A549 (cell line): ENCODE data around the gene UBE2L5.

Experiments used
- HOXA7 ChIP-seq: fragments of 250-450 bp; sonication (Bioruptor Pico); IDR thresholded peaks from 2 replicates; pipeline ENCODE4 v1.5.0; 2020; ENCODE audit warnings: mild to moderate bottlenecking, moderate library complexity
- JUN ChIP-seq, 2 experiments: fragments of >200 bp; sonication (Bioruptor Twin); formaldehyde crosslinking; IDR thresholded peaks; 2 replicates in 1 of 2; 3 replicates in 1 of 2; pipeline ENCODE4 v1.6.1; 2016 to 2017
- MYC ChIP-seq: IDR thresholded peaks from 2 replicates; pipeline ENCODE4 v1.6.1; 2012; ENCODE audit warnings: mild to moderate bottlenecking, inconsistent platforms, low read length, improper control_type of control experiment, borderline replicate concordance
- PHF8 ChIP-seq: fragments of 200-600 bp; sonication (generic); IDR thresholded peaks from 2 replicates; pipeline ENCODE4 v1.6.1; 2016; ENCODE audit warnings: low read depth, mild to moderate bottlenecking, antibody characterized with exemption, moderate library complexity, borderline replicate concordance
- TF ChIP-seq, protein P1 (sequence below): fragments of >200 bp; sonication (Bioruptor Twin); formaldehyde crosslinking; IDR thresholded peaks from 3 replicates; pipeline ENCODE4 v1.5.1; 2016

DNA sequence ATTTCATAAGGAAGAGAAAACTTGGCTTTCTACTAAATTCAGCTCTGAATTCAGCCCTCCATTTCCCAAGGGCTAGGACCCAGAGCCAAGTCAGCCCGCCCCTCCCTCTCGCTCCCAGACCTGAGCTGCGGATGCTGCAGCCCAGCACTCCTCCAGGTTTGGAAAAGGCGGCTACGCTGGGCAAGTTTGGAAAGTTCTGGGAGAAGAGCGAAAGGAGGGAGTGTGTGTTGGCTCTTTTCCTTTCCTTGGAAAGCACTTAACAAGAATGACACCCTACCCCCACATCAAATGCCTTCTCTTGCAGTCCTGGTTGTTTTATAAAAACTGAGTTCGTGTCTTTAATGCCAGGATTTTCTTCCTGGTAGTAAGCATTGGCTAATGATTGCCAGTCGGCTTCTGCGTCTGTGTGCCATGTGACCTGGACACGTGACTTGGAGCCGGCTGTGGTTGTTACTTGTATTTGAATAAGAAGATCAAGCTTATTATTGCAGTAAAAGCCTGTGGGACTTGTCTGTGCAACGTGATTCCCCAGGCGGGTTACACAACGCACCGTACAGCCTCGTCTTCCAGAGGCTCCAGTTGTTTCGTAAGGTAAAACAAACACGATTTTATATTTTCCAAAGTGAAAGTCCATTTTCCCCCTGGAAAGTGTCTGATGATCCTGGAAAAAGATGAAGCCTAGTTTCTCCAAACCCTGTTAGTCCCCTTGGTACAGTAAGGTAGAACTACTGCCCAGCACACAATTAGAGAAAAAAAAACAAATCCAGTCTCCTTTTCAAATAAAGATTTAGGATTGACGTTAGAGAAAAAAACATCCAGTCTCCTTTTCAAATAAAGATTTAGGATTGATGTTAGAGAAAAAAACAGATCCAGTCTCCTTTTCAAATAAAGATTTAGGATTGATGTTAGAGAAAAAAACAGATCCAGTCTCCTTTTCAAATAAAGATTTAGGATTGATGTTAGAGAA is 26.8 kb upstream of the UBE2L5 start:
- TF ChIP-seq HOXA7 (CRISPR knock-in tag) (no peak), PHF8 (peak; percentile 29; the same call in 1 of the 2 replicates), MYC (no peak), JUN (IDR thresholded peaks at IDR 0.05) (peak in 1 of 2 experiments; percentile 53; a peak in 1 of 5 replicates)
- TF ChIP-seq, protein P1, sequence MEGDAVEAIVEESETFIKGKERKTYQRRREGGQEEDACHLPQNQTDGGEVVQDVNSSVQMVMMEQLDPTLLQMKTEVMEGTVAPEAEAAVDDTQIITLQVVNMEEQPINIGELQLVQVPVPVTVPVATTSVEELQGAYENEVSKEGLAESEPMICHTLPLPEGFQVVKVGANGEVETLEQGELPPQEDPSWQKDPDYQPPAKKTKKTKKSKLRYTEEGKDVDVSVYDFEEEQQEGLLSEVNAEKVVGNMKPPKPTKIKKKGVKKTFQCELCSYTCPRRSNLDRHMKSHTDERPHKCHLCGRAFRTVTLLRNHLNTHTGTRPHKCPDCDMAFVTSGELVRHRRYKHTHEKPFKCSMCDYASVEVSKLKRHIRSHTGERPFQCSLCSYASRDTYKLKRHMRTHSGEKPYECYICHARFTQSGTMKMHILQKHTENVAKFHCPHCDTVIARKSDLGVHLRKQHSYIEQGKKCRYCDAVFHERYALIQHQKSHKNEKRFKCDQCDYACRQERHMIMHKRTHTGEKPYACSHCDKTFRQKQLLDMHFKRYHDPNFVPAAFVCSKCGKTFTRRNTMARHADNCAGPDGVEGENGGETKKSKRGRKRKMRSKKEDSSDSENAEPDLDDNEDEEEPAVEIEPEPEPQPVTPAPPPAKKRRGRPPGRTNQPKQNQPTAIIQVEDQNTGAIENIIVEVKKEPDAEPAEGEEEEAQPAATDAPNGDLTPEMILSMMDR, result no peak
